Stimulated activated CD8-positive, alpha-beta memory T cell treated with anti-CD3 and anti-CD28 coated beads, Interleukin-2, amount 100 ng/mL, for 1 hour (primary cell): ENCODE data around the gene PIAS1.
"Not testable (repeated sequence)": the region's sequence is repeated elsewhere in the genome, so short reads cannot be mapped to it uniquely, and the experiment has no call there.

Experiments
- DNase-seq, 2 donors: peaks; one replicate each; pipeline ENCODE4 v3.0.0-alpha.2; 2020; ENCODE audit warnings: low read depth in 2 of 2

PIAS1 gene

DNA sequence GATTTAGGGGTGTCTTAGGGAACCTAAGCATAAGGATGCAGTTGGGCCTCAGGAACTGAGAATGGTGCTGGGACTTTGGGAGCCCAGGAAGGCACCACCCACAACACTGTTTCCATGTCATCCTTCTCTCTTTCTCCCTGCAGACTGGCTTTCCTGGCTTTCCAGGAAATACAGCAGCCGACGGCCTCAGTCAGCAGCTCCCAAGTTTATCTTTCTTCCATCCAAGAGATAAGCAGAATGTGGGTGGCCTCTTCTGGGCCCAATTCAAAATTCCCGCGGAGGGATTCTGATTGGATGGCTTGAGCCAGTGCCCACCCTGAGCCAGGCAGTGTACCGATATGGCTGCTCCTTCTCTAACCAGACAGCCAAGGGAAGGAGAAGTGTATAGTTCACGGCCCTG is 179.9 kb downstream of the PIAS1 start:
- DNase-seq: no peak

DNA sequence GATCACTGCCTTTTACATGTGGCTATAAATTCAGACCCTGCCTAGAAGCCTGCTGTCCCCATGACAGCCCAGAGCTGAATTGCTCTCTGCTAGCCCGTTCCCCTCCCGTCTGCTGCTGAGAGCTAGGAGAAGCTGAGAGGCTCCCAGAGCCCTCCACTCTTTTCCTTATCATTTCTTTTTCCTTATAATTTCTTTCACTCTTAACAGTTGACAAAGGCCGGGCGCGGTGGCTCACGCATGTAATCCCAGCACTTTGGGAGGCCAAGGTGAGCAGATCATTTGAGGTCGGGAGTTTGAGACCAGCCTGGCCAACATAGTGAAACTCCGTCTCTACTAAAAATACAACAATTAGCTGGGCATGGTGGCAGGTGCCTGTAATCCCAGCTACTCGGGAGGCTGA is 180.4 kb downstream of the PIAS1 start:
- DNase-seq: not testable (repeated sequence)

DNA sequence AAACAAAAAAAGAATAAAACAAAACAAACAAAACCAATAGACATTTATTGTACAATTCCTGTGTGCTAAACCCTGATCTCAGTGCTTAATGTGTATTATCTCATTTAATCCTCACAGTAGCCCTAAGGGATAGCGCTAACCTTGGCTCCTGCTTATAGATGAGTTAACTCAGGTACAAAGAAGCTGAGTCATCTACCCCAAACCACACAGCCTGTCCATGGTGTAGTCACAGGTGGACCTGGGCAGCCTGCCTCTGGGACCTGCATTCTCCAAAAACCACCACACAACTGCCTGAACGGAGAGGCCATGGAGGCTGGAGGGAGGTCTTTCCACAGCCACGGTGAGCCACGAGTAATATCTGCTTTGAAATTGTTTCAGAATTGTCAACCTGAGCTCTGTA is 180.9 kb downstream of the PIAS1 start:
- no peak for DNase-seq

DNA sequence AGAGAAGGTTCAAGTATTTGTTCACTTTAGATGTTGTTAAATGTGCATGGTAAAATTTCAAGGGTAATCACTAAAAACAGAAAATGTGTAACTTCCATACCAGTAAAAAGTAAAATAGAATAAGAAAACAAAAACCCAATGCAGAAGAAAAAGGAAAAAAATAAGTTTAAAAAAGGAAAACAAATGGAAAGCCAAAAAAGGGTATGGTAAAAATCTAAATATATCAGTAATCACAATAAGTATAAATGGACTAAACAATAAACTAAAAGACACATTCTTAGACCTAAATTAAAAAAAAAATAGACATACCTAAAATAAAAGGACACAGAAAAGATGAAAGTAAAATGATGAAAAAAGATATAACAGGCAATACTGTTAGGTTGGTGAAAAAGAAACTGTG is 184.9 kb downstream of the PIAS1 start:
- DNase-seq: no peak

DNA sequence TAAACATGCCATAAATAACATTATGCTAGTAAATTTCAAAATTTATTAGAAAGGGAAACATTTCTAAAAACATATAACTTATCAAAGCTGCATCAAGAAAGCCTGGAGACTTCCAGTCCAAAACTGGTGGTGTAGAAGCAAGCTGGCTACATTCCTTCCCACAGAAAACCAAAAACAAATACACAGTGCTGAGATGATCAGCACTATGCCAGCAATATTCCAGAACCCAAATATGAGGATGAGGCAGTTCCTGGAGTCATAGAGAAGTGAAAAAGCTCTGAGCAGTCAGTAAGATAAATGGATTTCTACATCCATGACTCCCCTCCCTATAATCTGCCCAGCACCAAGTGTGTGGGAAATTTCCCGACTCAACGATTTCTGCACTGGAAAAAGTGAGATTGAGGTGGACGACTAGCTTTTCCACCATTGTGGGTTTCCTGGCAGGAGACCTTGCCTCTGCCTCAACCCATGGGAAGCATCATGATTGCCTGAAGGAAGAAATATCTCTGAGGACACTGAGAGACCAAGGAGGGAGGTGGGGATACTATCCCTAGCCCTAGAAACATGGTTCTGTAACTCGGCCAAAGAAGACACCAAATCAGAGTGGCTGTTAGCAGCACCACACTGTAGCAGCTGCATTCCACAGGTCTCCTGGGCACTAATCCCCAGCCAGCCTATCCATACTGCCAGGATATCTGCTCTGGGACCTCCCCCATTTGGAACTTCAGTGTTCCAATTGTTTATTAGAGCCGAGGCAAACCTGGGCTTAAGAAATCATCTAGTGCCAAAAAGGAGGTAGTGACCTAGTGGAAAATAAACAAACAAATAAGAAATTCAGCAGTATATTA is 187.2 kb downstream of the PIAS1 start:
- DNase-seq: no peak
